ENCODE measurements around the gene ZNF618. TPM values are rescaled to one million over a fixed set of nuclear protein-coding genes. Genes with fewer than 3 reads are reported as not detected.

Gene ZNF618
- total and polyA plus RNA-seq, 4 donors, result 4.9 to 17.3 (median 11.4) TPM

DNA sequence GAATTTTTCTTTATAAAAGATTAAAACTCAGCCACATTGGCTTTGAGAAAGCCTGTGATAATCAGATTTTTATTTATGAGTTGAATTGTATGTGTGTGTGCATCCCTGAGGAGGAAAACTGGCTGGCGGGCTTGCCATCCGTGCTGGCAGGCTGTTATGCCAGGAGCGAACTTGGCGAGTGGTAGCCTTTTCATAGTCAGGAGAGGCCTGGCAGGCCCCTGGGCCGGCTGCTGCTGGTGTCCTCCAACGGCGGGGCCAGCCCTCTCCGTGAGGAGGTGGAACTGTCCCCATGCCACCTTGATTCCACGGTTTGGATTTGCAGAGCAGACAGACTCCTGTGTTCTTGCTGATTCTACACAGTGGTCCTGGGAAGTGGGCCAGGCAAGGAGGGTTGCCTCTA lies 43.3 kb downstream of the ZNF618 start:
- WGBS, 2 donors, result 4 to 9% methylated on average over 9 of the region's 9 CpGs
- H3K27me3 ChIP-seq (ENCODE audit: control insufficient read depth in 1 of 2, insufficient read depth in 2 of 2, low read length in 1 of 2), result no peaks in the 10 kb centered on the region
- H3K4me1 ChIP-seq (ENCODE audit: control insufficient read depth in 1 of 2, insufficient read depth in 2 of 2, low read length in 2 of 2), result peaks cover 0 to 7% of the 10 kb centered on the region in 2 donors
- DNase-seq (peak in 1 of 2 donors; percentile 55), ATAC-seq (ENCODE audit: low FRiP score) (peak; percentile 34)
- no peak overlapping the region for H3K4me3 ChIP-seq (ENCODE audit: low read length in 2 of 2)
- no peaks in the 10 kb centered on the region for H3K36me3 ChIP-seq (ENCODE audit: control insufficient read depth in 1 of 2, insufficient read depth in 2 of 2, low read length in 1 of 2)
- intact Hi-C loops (cut with DNase I), result loop anchor here in 1 of 2 donors (5.0 kb wide), 1 partner anchor 78 kb away; no protein-coding TSS in a partner anchor
- H3K27ac ChIP-seq (ENCODE audit: low read depth in 1 of 2, low read length in 2 of 2), result no peak overlapping the region
- H3K9me3 ChIP-seq (ENCODE audit: control insufficient read depth, low read length), result no peaks in the 10 kb centered on the region

DNA sequence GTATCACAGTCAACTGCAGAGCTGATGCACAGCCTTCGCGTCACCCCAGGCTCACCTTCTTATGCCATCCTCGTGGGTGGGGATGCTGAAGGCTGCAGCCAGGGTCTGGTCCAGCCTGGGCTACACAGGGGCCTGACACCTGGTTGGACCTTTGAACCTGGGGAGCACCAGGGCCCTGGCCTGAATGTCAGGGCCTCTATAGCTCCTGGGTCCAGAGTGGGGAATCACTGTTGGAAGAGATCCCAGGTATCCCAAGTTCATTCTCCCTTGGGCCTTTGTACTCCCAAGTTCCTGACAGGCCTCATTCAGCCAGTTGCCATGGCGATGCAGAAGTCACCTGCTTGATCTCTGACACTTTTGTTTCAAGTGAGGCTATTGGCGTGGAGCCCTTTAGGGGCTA lies 43.8 kb downstream of the ZNF618 start:
- Histone ChIP-seq H3K4me3 (ENCODE audit: low read length in 2 of 2) (no peak overlapping the region), H3K9me3 (ENCODE audit: control insufficient read depth, low read length) (no peaks in the 10 kb centered on the region), H3K36me3 (ENCODE audit: control insufficient read depth in 1 of 2, insufficient read depth in 2 of 2, low read length in 1 of 2) (no peaks in the 10 kb centered on the region), H3K27ac (ENCODE audit: low read depth in 1 of 2, low read length in 2 of 2) (no peak overlapping the region), H3K4me1 (ENCODE audit: control insufficient read depth in 1 of 2, insufficient read depth in 2 of 2, low read length in 2 of 2) (peaks cover 0 to 7% of the 10 kb centered on the region in 2 donors), H3K27me3 (ENCODE audit: control insufficient read depth in 1 of 2, insufficient read depth in 2 of 2, low read length in 1 of 2) (no peaks in the 10 kb centered on the region)
- DNase-seq, result no peak
- intact Hi-C loops (cut with DNase I), result loop anchor here in 1 of 2 donors (5.0 kb wide), 1 partner anchor 77 kb away; no protein-coding TSS in a partner anchor
- 90% methylated on average over 5 of the region's 5 CpGs for WGBS, 2 donors
- ATAC-seq (ENCODE audit: low FRiP score), result no peak

DNA sequence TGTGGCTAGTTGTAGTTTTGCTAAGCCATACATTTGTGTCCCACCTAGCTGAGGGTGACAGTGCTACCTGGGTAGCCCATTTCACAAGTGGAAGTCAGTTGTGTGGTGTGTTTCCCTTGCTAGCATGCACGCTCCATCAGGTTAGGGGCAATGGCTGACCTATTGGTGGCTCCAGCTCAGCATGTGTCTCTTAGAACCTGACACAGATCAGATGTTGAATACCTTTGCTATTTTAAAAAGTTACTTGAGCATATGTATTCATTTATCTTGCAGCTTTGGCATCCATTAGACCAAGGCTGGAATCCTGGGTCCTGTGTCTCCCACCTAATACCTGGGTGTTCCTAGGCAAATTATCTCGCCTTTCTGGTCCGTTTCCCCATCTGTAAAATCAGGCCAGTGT lies 44.8 kb downstream of the ZNF618 start:
- WGBS, 2 donors, result 96% methylated on average over 3 of the region's 3 CpGs
- no peaks in the 10 kb centered on the region for H3K27me3 ChIP-seq (ENCODE audit: control insufficient read depth in 1 of 2, insufficient read depth in 2 of 2, low read length in 1 of 2)
- no peak overlapping the region for H3K27ac ChIP-seq (ENCODE audit: low read depth in 1 of 2, low read length in 2 of 2)
- H3K4me1 ChIP-seq (ENCODE audit: control insufficient read depth in 1 of 2, insufficient read depth in 2 of 2, low read length in 2 of 2), result peaks cover 0 to 7% of the 10 kb centered on the region in 2 donors
- H3K9me3 ChIP-seq (ENCODE audit: control insufficient read depth, low read length), result no peaks in the 10 kb centered on the region
- H3K36me3 ChIP-seq (ENCODE audit: control insufficient read depth in 1 of 2, insufficient read depth in 2 of 2, low read length in 1 of 2), result no peaks in the 10 kb centered on the region
- no peak overlapping the region for H3K4me3 ChIP-seq (ENCODE audit: low read length in 2 of 2)
- DNase-seq (no peak), ATAC-seq (ENCODE audit: low FRiP score) (no peak)
- intact Hi-C loops (cut with DNase I), result no loop called here

DNA sequence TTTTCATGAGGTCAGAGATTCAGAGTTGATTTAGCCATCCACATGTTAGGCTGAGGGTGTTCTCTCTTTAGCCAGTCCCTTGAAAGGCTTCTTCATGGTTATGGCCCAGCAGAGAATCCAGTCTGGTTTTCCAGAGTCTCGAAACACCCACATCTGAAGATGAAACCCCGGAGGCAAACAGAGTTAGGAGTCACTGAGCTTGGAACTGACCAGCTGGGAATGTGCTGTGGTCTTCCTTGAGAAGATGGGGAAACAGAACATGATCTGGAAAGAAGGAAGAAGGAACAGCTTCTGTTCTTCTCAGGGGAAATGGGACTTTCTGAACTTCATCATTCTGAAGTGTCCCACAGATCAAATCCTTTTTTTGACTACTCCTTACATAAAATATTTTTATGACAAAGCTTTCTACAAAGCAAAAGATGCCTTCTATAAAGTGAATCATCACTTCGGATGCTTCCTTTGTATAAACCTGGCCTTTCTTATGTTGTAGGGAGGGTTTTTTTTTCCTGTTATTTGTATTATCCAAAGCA lies 45.4 kb downstream of the ZNF618 start:
- 87 to 93% methylated on average over 3 of the region's 3 CpGs for WGBS, 2 donors
- no peaks in the 10 kb centered on the region for H3K27me3 ChIP-seq (ENCODE audit: control insufficient read depth in 1 of 2, insufficient read depth in 2 of 2, low read length in 1 of 2)
- H3K27ac ChIP-seq (ENCODE audit: low read depth in 1 of 2, low read length in 2 of 2), result no peak overlapping the region
- peaks cover 0 to 7% of the 10 kb centered on the region in 2 donors for H3K4me1 ChIP-seq (ENCODE audit: control insufficient read depth in 1 of 2, insufficient read depth in 2 of 2, low read length in 2 of 2)
- DNase-seq, result no peak
- no peak overlapping the region for H3K4me3 ChIP-seq (ENCODE audit: low read length in 2 of 2)
- no peaks in the 10 kb centered on the region for H3K36me3 ChIP-seq (ENCODE audit: control insufficient read depth in 1 of 2, insufficient read depth in 2 of 2, low read length in 1 of 2)
- no peak for ATAC-seq (ENCODE audit: low FRiP score)
- no peaks in the 10 kb centered on the region for H3K9me3 ChIP-seq (ENCODE audit: control insufficient read depth, low read length)
- intact Hi-C loops (cut with DNase I), result no loop called here

DNA sequence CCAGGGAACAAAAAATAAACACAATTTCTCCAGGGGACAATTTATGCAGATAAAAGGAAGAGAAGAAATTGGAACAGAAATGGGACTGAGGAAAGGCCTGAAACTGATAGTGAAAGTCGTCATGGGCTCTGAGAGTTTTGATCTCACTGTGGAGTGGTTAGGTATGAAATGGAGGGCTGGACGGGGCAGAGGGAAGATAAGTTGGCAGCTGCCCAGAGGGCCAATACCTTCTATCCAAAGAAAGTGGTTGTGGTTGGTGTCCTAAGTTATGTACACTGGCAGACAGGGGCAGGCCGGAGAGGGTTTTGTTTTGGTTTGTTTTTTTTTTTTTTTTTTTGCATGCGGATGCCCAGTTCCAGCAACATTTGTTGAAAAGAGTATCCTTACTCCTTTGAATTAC lies 46.1 kb downstream of the ZNF618 start:
- no peak for ATAC-seq (ENCODE audit: low FRiP score)
- intact Hi-C loops (cut with DNase I), result no loop called here
- peaks cover 0 to 7% of the 10 kb centered on the region in 2 donors for H3K4me1 ChIP-seq (ENCODE audit: control insufficient read depth in 1 of 2, insufficient read depth in 2 of 2, low read length in 2 of 2)
- no peaks in the 10 kb centered on the region for H3K9me3 ChIP-seq (ENCODE audit: control insufficient read depth, low read length)
- no peak overlapping the region for H3K4me3 ChIP-seq (ENCODE audit: low read length in 2 of 2)
- no peaks in the 10 kb centered on the region for H3K36me3 ChIP-seq (ENCODE audit: control insufficient read depth in 1 of 2, insufficient read depth in 2 of 2, low read length in 1 of 2)
- H3K27ac ChIP-seq (ENCODE audit: low read depth in 1 of 2, low read length in 2 of 2), result no peak overlapping the region
- DNase-seq, result no peak
- 79 to 88% methylated on average over 4 of the region's 4 CpGs for WGBS, 2 donors
- no peaks in the 10 kb centered on the region for H3K27me3 ChIP-seq (ENCODE audit: control insufficient read depth in 1 of 2, insufficient read depth in 2 of 2, low read length in 1 of 2)

DNA sequence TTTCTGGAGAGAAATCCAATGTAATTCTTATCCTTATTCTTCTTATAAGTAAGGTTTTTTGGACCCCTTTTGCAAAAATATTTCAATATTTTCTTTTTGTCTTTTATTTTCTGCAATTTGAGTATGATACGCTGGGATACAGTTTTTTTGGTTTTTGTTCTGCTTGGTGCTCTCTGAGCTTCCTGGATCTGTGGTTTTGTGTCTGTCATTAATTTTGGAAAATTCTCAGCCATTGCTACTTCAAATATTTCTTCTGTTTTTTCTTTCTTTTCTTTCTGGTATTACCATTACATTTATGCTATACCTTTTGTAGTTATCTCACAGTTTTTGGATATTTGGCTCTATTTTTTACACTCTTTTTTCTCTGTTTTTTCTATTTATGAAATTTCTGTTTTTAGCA lies 50.1 kb downstream of the ZNF618 start:
- Histone ChIP-seq H3K27ac (ENCODE audit: low read depth in 1 of 2, low read length in 2 of 2) (no peak overlapping the region), H3K27me3 (ENCODE audit: control insufficient read depth in 1 of 2, insufficient read depth in 2 of 2, low read length in 1 of 2) (no peaks in the 10 kb centered on the region), H3K4me1 (ENCODE audit: control insufficient read depth in 1 of 2, insufficient read depth in 2 of 2, low read length in 2 of 2) (peaks cover 2 to 3% of the 10 kb centered on the region in 2 donors), H3K36me3 (ENCODE audit: control insufficient read depth in 1 of 2, insufficient read depth in 2 of 2, low read length in 1 of 2) (no peaks in the 10 kb centered on the region), H3K9me3 (ENCODE audit: control insufficient read depth, low read length) (no peaks in the 10 kb centered on the region), H3K4me3 (ENCODE audit: low read length in 2 of 2) (no peak overlapping the region)
- intact Hi-C loops (cut with DNase I), result no loop called here
- ATAC-seq (ENCODE audit: low FRiP score) (no peak), DNase-seq (no peak)
- WGBS, 2 donors, result 96 to 98% methylated on average over 1 of the region's 1 CpG

DNA sequence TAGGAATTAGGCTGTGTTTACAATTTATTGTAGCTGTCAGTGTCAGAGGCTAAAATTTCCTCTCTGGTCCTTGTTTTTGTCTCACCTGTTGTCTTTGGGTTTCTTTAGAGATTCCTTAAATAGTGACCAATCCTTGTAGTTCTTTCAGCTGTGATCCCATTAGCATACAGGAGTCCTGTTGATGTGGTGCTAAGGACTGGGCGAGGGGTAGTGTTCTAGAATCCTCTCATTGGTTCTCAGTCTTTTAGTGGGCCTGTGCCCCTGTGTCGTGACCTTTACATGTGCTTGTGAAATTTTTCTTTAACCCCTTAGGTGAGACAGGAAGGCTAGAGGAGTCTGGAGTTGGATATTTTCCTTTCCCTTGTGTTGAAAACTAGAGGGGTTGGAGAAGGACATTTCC lies 51.2 kb downstream of the ZNF618 start:
- H3K9me3 ChIP-seq (ENCODE audit: control insufficient read depth, low read length), result no peaks in the 10 kb centered on the region

DNA sequence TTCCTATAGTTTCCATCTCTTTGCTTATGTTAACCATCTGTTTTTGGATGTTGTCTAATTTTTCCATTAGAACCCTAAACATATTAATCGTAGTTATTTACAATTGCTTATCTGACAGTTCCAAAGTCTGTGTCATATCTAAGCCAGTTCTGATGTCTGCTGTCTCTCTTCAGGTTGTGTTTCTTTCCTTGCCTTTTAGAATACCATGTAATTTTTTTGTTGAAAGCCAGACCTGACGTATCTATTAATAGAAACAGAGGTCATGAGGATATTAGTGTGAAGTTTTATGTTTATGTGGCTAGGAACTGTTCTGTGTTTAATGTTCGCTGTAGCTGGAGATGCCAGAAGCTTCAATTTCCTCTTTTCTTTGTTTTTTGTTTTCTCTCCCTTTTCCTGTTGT lies 52.2 kb downstream of the ZNF618 start:
- no peak overlapping the region for H3K4me3 ChIP-seq (ENCODE audit: low read length in 2 of 2)
- no peaks in the 10 kb centered on the region for H3K36me3 ChIP-seq (ENCODE audit: control insufficient read depth in 1 of 2, insufficient read depth in 2 of 2, low read length in 1 of 2)
- DNase-seq (no peak), ATAC-seq (ENCODE audit: low FRiP score) (no peak)
- 52 to 68% methylated on average over 3 of the region's 3 CpGs for WGBS, 2 donors
- H3K27me3 ChIP-seq (ENCODE audit: control insufficient read depth in 1 of 2, insufficient read depth in 2 of 2, low read length in 1 of 2), result no peaks in the 10 kb centered on the region
- H3K9me3 ChIP-seq (ENCODE audit: control insufficient read depth, low read length), result no peaks in the 10 kb centered on the region
- peak overlapping the region in 1 of 2 donors; percentile 5 for H3K27ac ChIP-seq (ENCODE audit: low read depth in 1 of 2, low read length in 2 of 2)
- H3K4me1 ChIP-seq (ENCODE audit: control insufficient read depth in 1 of 2, insufficient read depth in 2 of 2, low read length in 2 of 2), result peaks cover 4 to 14% of the 10 kb centered on the region in 2 donors
- intact Hi-C loops (cut with DNase I), result no loop called here

More for the DNA sequence above, 51.2 kb downstream of the ZNF618 start:
- Histone ChIP-seq H3K4me1 (ENCODE audit: control insufficient read depth in 1 of 2, insufficient read depth in 2 of 2, low read length in 2 of 2) (peaks cover 2 to 5% of the 10 kb centered on the region in 2 donors), H3K27ac (ENCODE audit: low read depth in 1 of 2, low read length in 2 of 2) (no peak overlapping the region), H3K4me3 (ENCODE audit: low read length in 2 of 2) (no peak overlapping the region), H3K36me3 (ENCODE audit: control insufficient read depth in 1 of 2, insufficient read depth in 2 of 2, low read length in 1 of 2) (no peaks in the 10 kb centered on the region), H3K27me3 (ENCODE audit: control insufficient read depth in 1 of 2, insufficient read depth in 2 of 2, low read length in 1 of 2) (no peaks in the 10 kb centered on the region)
- intact Hi-C loops (cut with DNase I), result no loop called here
- no peak for DNase-seq
- no peak for ATAC-seq (ENCODE audit: low FRiP score)
- 71 to 100% methylated on average over 2 of the region's 2 CpGs for whole genome bisulfite sequencing, 2 donors

DNA sequence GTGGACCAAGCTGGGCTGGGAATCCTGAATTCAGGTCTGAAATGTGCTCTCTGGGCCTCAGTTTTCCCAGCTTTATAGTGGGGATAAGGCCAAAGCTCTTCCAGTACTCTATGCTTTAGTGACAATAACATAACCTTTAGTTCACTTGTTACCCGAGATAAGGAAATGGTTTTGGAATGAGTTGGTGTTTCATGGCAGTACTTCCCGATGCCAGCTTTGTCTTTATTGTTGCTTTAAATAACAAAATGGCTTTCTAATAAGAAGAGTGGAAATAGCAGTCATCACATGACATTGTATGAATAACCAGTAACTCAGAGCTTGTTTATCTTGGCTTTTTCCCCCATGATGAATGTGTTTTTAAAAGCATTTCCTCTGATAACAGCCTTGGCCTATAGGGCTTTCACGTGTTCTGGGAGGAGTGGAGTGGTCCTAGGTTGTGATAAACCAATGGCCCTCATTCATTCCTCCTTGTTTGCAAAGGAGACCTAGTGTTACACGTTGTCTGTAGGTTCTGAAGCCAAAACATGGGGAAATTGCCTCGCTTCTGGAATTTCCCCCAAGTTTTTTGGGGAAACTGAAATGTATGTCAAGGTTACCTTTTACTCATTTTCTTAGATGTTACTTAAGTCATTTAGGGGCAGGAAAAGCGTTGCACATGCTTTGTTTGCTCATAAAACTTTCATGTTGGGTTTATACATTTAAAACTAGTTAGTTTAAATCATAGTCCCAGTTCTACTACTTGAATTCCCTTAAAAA lies 53.7 kb downstream of the ZNF618 start:
- no peak overlapping the region for H3K4me3 ChIP-seq (ENCODE audit: low read length in 2 of 2)
- WGBS, 2 donors, result 9 to 17% methylated on average over 6 of the region's 6 CpGs
- H3K4me1 ChIP-seq (ENCODE audit: control insufficient read depth in 1 of 2, insufficient read depth in 2 of 2, low read length in 2 of 2), result peaks cover 4 to 15% of the 10 kb centered on the region in 2 donors
- H3K36me3 ChIP-seq (ENCODE audit: control insufficient read depth in 1 of 2, insufficient read depth in 2 of 2, low read length in 1 of 2), result no peaks in the 10 kb centered on the region
- intact Hi-C loops (cut with DNase I), result loop anchor here in 1 of 2 donors (5.0 kb wide), 1 partner anchor 62 kb away; no protein-coding TSS in a partner anchor
- H3K9me3 ChIP-seq (ENCODE audit: control insufficient read depth, low read length), result no peaks in the 10 kb centered on the region
- peak; percentile 71 for ATAC-seq (ENCODE audit: low FRiP score)
- no peaks in the 10 kb centered on the region for H3K27me3 ChIP-seq (ENCODE audit: control insufficient read depth in 1 of 2, insufficient read depth in 2 of 2, low read length in 1 of 2)
- no peak for DNase-seq
- peak overlapping the region; percentile 12 to 64 for H3K27ac ChIP-seq (ENCODE audit: low read depth in 1 of 2, low read length in 2 of 2)

Data from aorta (tissue), 5 donors.